HepG2 (cell line): ENCODE data around the gene GNG7. TPM values are rescaled to one million over a fixed set of nuclear protein-coding genes. Genes with fewer than 3 reads are reported as not detected.

ENCODE experiments used
- CBX2 ChIP-seq, 2 experiments: fragments of 200-600 bp in 1 of 2; sonication (generic); formaldehyde crosslinking in 1 of 2; IDR thresholded peaks; 2 replicates each; pipeline versions ENCODE4 v1.7.0 to v1.8.1; 2018 to 2022; ENCODE audit warnings: low read depth in 2 of 2, low read length in 1 of 2, mild to moderate bottlenecking in 1 of 2, missing genetic modification reagents in 1 of 2
- CEBPG ChIP-seq: IDR thresholded peaks from 2 replicates; pipeline ENCODE4 v1.6.1; 2016
- DPF2 ChIP-seq: sonication (generic); formaldehyde crosslinking; IDR thresholded peaks from 2 replicates; pipeline ENCODE4 v1.4.0; 2020; ENCODE audit warnings: mild to moderate bottlenecking, low read depth, missing genetic modification reagents, borderline replicate concordance
- FOSL2 ChIP-seq: sonication (generic); formaldehyde crosslinking; IDR thresholded peaks from 2 replicates; pipeline ENCODE4 v1.4.0; 2020; ENCODE audit warnings: missing genetic modification reagents
- FOXC1 ChIP-seq: sonication (generic); formaldehyde crosslinking; IDR thresholded peaks from 2 replicates; pipeline ENCODE4 v1.8.0; 2022; ENCODE audit warnings: mild to moderate bottlenecking, missing genetic modification reagents, borderline replicate concordance
- GATAD1 ChIP-seq: IDR thresholded peaks from 2 replicates; pipeline ENCODE4 v1.6.1; 2016; ENCODE audit warnings: missing genetic modification reagents, missing compliant biosample characterization
- GPN1 ChIP-seq: sonication (generic); formaldehyde crosslinking; IDR thresholded peaks from 2 replicates; pipeline ENCODE4 v1.5.1; 2020; ENCODE audit warnings: missing genetic modification reagents, borderline replicate concordance
- HDAC2 ChIP-seq: sonication (generic); formaldehyde crosslinking; IDR thresholded peaks from 2 replicates; pipeline ENCODE4 v1.4.0; 2020; ENCODE audit warnings: missing genetic modification reagents
- HNF1B ChIP-seq: sonication (generic); formaldehyde crosslinking; IDR thresholded peaks from 2 replicates; pipeline ENCODE4 v1.5.1; 2020; ENCODE audit warnings: mild to moderate bottlenecking, moderate library complexity, missing genetic modification reagents
- HOXD1 ChIP-seq: sonication (generic); formaldehyde crosslinking; IDR thresholded peaks from 2 replicates; pipeline ENCODE4 v1.5.0; 2020; ENCODE audit warnings: missing genetic modification reagents
- IRF2 ChIP-seq: IDR thresholded peaks from 2 replicates; pipeline ENCODE4 v1.6.1; 2018; ENCODE audit warnings: missing genetic modification reagents, missing compliant biosample characterization
- KLF13 ChIP-seq: sonication (generic); formaldehyde crosslinking; IDR thresholded peaks from 2 replicates; pipeline ENCODE4 v1.4.0; 2020; ENCODE audit warnings: mild to moderate bottlenecking, missing genetic modification reagents
- KLF6 ChIP-seq: IDR thresholded peaks from 2 replicates; pipeline ENCODE4 v1.8.0; 2016; ENCODE audit warnings: missing biosample characterization, missing genetic modification reagents
- NCOA1 ChIP-seq: sonication (generic); formaldehyde crosslinking; IDR thresholded peaks from 2 replicates; pipeline ENCODE4 v1.9.0; 2021; ENCODE audit warnings: missing genetic modification reagents
- NCOR1 ChIP-seq: fragments of 200-600 bp; sonication (generic); IDR thresholded peaks from 2 replicates; pipeline ENCODE4 v1.7.0; 2017; ENCODE audit warnings: antibody characterized with exemption, low read length, borderline replicate concordance
- NPAS2 ChIP-seq: sonication (generic); formaldehyde crosslinking; IDR thresholded peaks from 2 replicates; pipeline ENCODE4 v1.8.0; 2022; ENCODE audit warnings: mild to moderate bottlenecking, missing genetic modification reagents, borderline replicate concordance
- PHF20 ChIP-seq: sonication (generic); formaldehyde crosslinking; IDR thresholded peaks from 2 replicates; pipeline ENCODE4 v1.5.0; 2020; ENCODE audit warnings: mild to moderate bottlenecking, missing genetic modification reagents
- SAP130 ChIP-seq: IDR thresholded peaks from 2 replicates; pipeline ENCODE4 v1.6.1; 2016; ENCODE audit warnings: low read depth
- SIX1 ChIP-seq: sonication (generic); formaldehyde crosslinking; IDR thresholded peaks from 2 replicates; pipeline ENCODE4 v1.4.0; 2020; ENCODE audit warnings: missing genetic modification reagents, borderline replicate concordance
- SRSF9 ChIP-seq: fragments of 200-400 bp; formaldehyde crosslinking; IDR thresholded peaks from 2 replicates; pipeline ENCODE4 v1.6.1; 2018; ENCODE audit warnings: borderline replicate concordance, mild to moderate bottlenecking, low read depth, low read length; ENCODE audit not compliant: insufficient read depth, poor library complexity, severe bottlenecking
- TBX3 ChIP-seq: fragments of 450-650 bp; IDR thresholded peaks from 2 replicates; pipeline ENCODE4 v1.6.1; 2017; ENCODE audit warnings: antibody characterized with exemption, mild to moderate bottlenecking, inconsistent platforms, borderline replicate concordance
- TCF12 ChIP-seq, 2 experiments: fragments of 450-650 bp in 1 of 2; sonication (generic) in 1 of 2; formaldehyde crosslinking in 1 of 2; IDR thresholded peaks; 2 replicates each; pipeline versions ENCODE4 v1.6.1 to v1.8.0; 2017 to 2022; ENCODE audit warnings: antibody characterized with exemption in 1 of 2, mild to moderate bottlenecking in 1 of 2, missing genetic modification reagents in 1 of 2, moderate library complexity in 1 of 2
- ZNF138 ChIP-seq: sonication (generic); formaldehyde crosslinking; IDR thresholded peaks from 2 replicates; pipeline ENCODE4 v1.5.0; 2020; ENCODE audit warnings: mild to moderate bottlenecking, low read depth, missing genetic modification reagents
- ZNF431 ChIP-seq: sonication (generic); formaldehyde crosslinking; IDR thresholded peaks from 2 replicates; pipeline ENCODE4 v1.9.0; 2022; ENCODE audit warnings: missing genetic modification reagents, low read depth, mild to moderate bottlenecking, borderline replicate concordance
- ZNF780A ChIP-seq: sonication (generic); formaldehyde crosslinking; IDR thresholded peaks from 2 replicates; pipeline ENCODE4 v1.8.0; 2022; ENCODE audit warnings: mild to moderate bottlenecking, missing genetic modification reagents, moderate library complexity
- ZSCAN9 ChIP-seq: IDR thresholded peaks from 2 replicates; pipeline ENCODE4 v1.6.1; 2016; ENCODE audit warnings: borderline replicate concordance
- polyA plus RNA-seq, 8 experiments: library from polyadenylated mRNA; depleted of rRNA in 3 of 8; stranded (reverse) in 7 of 8; unstranded in 1 of 8; fragments of >200 nt; fragmentation: Illumina TruSeq in 4 of 8; extraction: Trizol in 4 of 8; gene quantifications; 2 replicates each; pipeline versions ENCODE4 v1.2.1 to v1.2.3, GENCODE V29; 2011 to 2016; ENCODE audit warnings: low read depth in 4 of 8, missing spikeins in 1 of 8, mixed read lengths in 1 of 8; ENCODE audit not compliant: insufficient read depth in 1 of 8
- total RNA-seq, 5 experiments: library from RNA; depleted of rRNA; stranded (reverse); fragments of >200 nt; fragmentation: Illumina TruSeq; extraction: Trizol; gene quantifications; 2 replicates each; pipeline ENCODE4 v1.2.3, GENCODE V29; 2016; ENCODE audit warnings: low read depth in 1 of 5
- TF ChIP-seq, protein P1 (sequence below), 2 experiments: fragments of 450-650 bp in 1 of 2; sonication (generic) in 1 of 2; formaldehyde crosslinking; IDR thresholded peaks; 2 replicates each; pipeline versions ENCODE4 v1.5.0 to v1.8.0; 2020 to 2022; ENCODE audit warnings: mild to moderate bottlenecking in 1 of 2, missing genetic modification reagents in 1 of 2
- TF ChIP-seq, protein P2 (sequence below): sonication (generic); IDR thresholded peaks from 2 replicates; pipeline ENCODE4 v1.6.1; 2016; ENCODE audit warnings: low read depth, borderline replicate concordance

GNG7 gene
- total and polyA plus RNA-seq, 2 of the 13 experiments (the other 11 are each of a cell fraction or from before 2014, with no cell fraction given), result 1.4 to 3.3 TPM

DNA sequence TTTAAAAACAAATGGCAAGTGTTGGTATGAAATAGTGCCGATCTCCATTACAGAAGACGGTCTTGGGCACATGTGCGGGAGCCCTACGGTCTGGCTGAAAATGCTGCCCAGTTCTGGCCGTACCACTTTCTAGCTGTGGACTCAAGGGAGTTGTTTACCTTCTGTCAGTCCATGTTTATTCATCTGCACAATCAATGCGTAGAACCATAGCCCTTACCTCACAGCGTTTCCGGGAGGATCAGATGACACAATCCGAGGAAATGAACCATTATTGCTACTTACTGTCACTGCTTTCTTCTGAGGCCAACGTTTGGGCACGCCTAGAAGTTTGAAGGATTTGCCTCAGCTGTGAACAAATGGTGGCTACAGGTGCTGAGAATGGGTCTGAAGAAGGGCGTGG lies 195.4 kb downstream of the GNG7 start (continued):
- TF ChIP-seq ZSCAN9 (CRISPR knock-in tag) (0 out of 2 replicates have a peak, but pooled peaks have one; percentile 44), SRSF9 (no peak), TCF12 (IDR thresholded peaks at IDR 0.05) (no peak), TCF12 (CRISPR knock-in tag; IDR thresholded peaks at IDR 0.05) (peak; percentile 41; the same call in 1 of the 2 replicates), HDAC2 (CRISPR knock-in tag) (peak; percentile 90), CEBPG (peak; percentile 88), IRF2 (CRISPR knock-in tag) (peak; percentile 82), PHF20 (peak; percentile 41; the same call in 1 of the 2 replicates), GATAD1 (CRISPR knock-in tag) (peak; percentile 35; the same call in 1 of the 2 replicates), ZNF431 (CRISPR knock-in tag) (0 out of 2 replicates have a peak, but pooled peaks have one; percentile 48), KLF13 (no peak), CBX2 (IDR thresholded peaks at IDR 0.05; ENCODE audit: low read depth, low read length) (no peak), CBX2 (CRISPR knock-in tag; IDR thresholded peaks at IDR 0.05; ENCODE audit: low read depth) (no peak), NPAS2 (no peak), TBX3 (peak; percentile 31; the same call in 1 of the 2 replicates), FOXC1 (CRISPR knock-in tag) (no peak), ZNF780A (CRISPR knock-in tag) (no peak), ZNF138 (CRISPR knock-in tag) (no peak), GPN1 (CRISPR knock-in tag) (no peak), DPF2 (CRISPR knock-in tag) (peak; percentile 86), KLF6 (CRISPR knock-in tag) (peak; percentile 78; the same call in 1 of the 2 replicates), NCOA1 (CRISPR knock-in tag) (no peak), FOSL2 (CRISPR knock-in tag) (peak; percentile 83), SIX1 (CRISPR knock-in tag) (peak; percentile 95), SAP130 (CRISPR knock-in tag) (peak; percentile 95), HNF1B (CRISPR knock-in tag) (peak; percentile 66), HOXD1 (CRISPR knock-in tag) (peak; percentile 69; the same call in 1 of the 2 replicates), NCOR1 (peak; percentile 30; the same call in 1 of the 2 replicates)
- TF ChIP-seq, protein P1, sequence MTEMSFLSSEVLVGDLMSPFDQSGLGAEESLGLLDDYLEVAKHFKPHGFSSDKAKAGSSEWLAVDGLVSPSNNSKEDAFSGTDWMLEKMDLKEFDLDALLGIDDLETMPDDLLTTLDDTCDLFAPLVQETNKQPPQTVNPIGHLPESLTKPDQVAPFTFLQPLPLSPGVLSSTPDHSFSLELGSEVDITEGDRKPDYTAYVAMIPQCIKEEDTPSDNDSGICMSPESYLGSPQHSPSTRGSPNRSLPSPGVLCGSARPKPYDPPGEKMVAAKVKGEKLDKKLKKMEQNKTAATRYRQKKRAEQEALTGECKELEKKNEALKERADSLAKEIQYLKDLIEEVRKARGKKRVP (CRISPR knock-in tag; IDR thresholded peaks at IDR 0.05), result peak in 1 of 2 experiments; percentile 90; a peak in 2 of 4 replicates
- TF ChIP-seq, protein P2, sequence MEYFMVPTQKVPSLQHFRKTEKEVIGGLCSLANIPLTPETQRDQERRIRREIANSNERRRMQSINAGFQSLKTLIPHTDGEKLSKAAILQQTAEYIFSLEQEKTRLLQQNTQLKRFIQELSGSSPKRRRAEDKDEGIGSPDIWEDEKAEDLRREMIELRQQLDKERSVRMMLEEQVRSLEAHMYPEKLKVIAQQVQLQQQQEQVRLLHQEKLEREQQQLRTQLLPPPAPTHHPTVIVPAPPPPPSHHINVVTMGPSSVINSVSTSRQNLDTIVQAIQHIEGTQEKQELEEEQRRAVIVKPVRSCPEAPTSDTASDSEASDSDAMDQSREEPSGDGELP, result peak; percentile 86; the same call in 1 of the 2 replicates
